ENCODE data around the gene GHR.

Gene GHR

GRCh38 chr5:42492974-42493373 lies 69.7 kb downstream of the GHR start (continued):
- TF ChIP-seq TSHZ2 (CRISPR knock-in tag; IDR thresholded peaks at IDR 0.05) (no peak), ZNF70 (CRISPR knock-in tag; IDR thresholded peaks at IDR 0.05) (no peak), ZNF8 (CRISPR knock-in tag; IDR thresholded peaks at IDR 0.05) (no peak), POU6F1 (CRISPR knock-in tag; IDR thresholded peaks at IDR 0.05; ENCODE audit: borderline replicate concordance, low read depth) (no peak), TOX (CRISPR knock-in tag; IDR thresholded peaks at IDR 0.05; ENCODE audit: borderline replicate concordance) (no peak), ZFP30 (CRISPR knock-in tag; IDR thresholded peaks at IDR 0.05) (no peak)

GRCh38 chr5:42494414-42494813 lies 71.2 kb downstream of the GHR start:
- ATAC-seq: no peak
- TF ChIP-seq ARNTL (CRISPR knock-in tag; IDR thresholded peaks at IDR 0.05; ENCODE audit: borderline replicate concordance, low read depth) (no peak), ZC3H10 (CRISPR knock-in tag; IDR thresholded peaks at IDR 0.05) (no peak), ZNF565 (CRISPR knock-in tag; conservative IDR thresholded peaks at IDR 0.05; ENCODE audit: low read depth) (no peak), TSHZ2 (CRISPR knock-in tag; IDR thresholded peaks at IDR 0.05) (no peak), ZNF70 (CRISPR knock-in tag; IDR thresholded peaks at IDR 0.05) (no peak)

- no peak for TF ChIP-seq SNAI2 (CRISPR knock-in tag; IDR thresholded peaks at IDR 0.05)
- no peak for TF ChIP-seq POU6F1 (CRISPR knock-in tag; IDR thresholded peaks at IDR 0.05; ENCODE audit: borderline replicate concordance, low read depth)
- no peak for TF ChIP-seq ZNF70 (CRISPR knock-in tag; IDR thresholded peaks at IDR 0.05)
- TF ChIP-seq ZC3H10 (CRISPR knock-in tag; IDR thresholded peaks at IDR 0.05): no peak
- no peak for TF ChIP-seq ZNF8 (CRISPR knock-in tag; IDR thresholded peaks at IDR 0.05)
- TF ChIP-seq BACH2 (CRISPR knock-in tag; IDR thresholded peaks at IDR 0.05; ENCODE audit: borderline replicate concordance): no peak
- TF ChIP-seq ESRRG (CRISPR knock-in tag; IDR thresholded peaks at IDR 0.05): no peak
- TF ChIP-seq CSRNP3 (CRISPR knock-in tag; IDR thresholded peaks at IDR 0.05): no peak
- TF ChIP-seq TSHZ2 (CRISPR knock-in tag; IDR thresholded peaks at IDR 0.05): no peak
- TF ChIP-seq ZNF565 (CRISPR knock-in tag; conservative IDR thresholded peaks at IDR 0.05; ENCODE audit: low read depth): no peak
- no peak for TF ChIP-seq PATZ1 (CRISPR knock-in tag; IDR thresholded peaks at IDR 0.05; ENCODE audit: borderline replicate concordance)
- TF ChIP-seq TCF4 (CRISPR knock-in tag; IDR thresholded peaks at IDR 0.05; ENCODE audit: borderline replicate concordance): no peak
- TF ChIP-seq GLIS3 (CRISPR knock-in tag; IDR thresholded peaks at IDR 0.05): no peak
- TF ChIP-seq TOX (CRISPR knock-in tag; IDR thresholded peaks at IDR 0.05; ENCODE audit: borderline replicate concordance): no peak
- no peak for TF ChIP-seq ZFP30 (CRISPR knock-in tag; IDR thresholded peaks at IDR 0.05)
- TF ChIP-seq PPARA (CRISPR knock-in tag; IDR thresholded peaks at IDR 0.05; ENCODE audit: borderline replicate concordance): no peak
- no peak for TF ChIP-seq ZFP3 (CRISPR knock-in tag; IDR thresholded peaks at IDR 0.05)
- no peak for TF ChIP-seq ARNTL (CRISPR knock-in tag; IDR thresholded peaks at IDR 0.05; ENCODE audit: borderline replicate concordance, low read depth)
- no peak for ATAC-seq
Measured at GRCh38 chr5:42495914-42496313, 72.7 kb downstream of the GHR start.
